HG03378 (cell line): ENCODE measurements around the gene CDH11.

ENCODE experiments used
- ATAC-seq: cut with Tn5 transposase; IDR thresholded peaks from one replicate; pipeline ENCODE4 v1.9.1; 2021; ENCODE audit warnings: mild to moderate bottlenecking, moderate library complexity; ENCODE audit not compliant: unreplicated experiment

The CDH11 gene

GRCh38 chr16:64925166-64925565 lies 196.7 kb downstream of the CDH11 start:
- no peak for ATAC-seq

GRCh38 chr16:64924086-64924485 lies 197.8 kb downstream of the CDH11 start:
- ATAC-seq: no peak

- ATAC-seq: no peak
Observed at GRCh38 chr16:64919929-64920607, 201.8 kb downstream of the CDH11 start.

GRCh38 chr16:64919141-64919540 lies 202.7 kb downstream of the CDH11 start:
- no peak for ATAC-seq

- no peak for ATAC-seq
Observed at GRCh38 chr16:64916051-64916450, 205.8 kb downstream of the CDH11 start.

GRCh38 chr16:64910356-64910755 lies 211.5 kb downstream of the CDH11 start:
- ATAC-seq: no peak

- ATAC-seq: no peak
Observed at GRCh38 chr16:64907844-64908243, 214.0 kb downstream of the CDH11 start.

- ATAC-seq: no peak
Observed at GRCh38 chr16:64903770-64904169, 218.1 kb downstream of the CDH11 start.

GRCh38 chr16:64900517-64900916 lies 221.3 kb downstream of the CDH11 start:
- ATAC-seq: no peak

- ATAC-seq: no peak
Observed at GRCh38 chr16:64900019-64900418, 221.8 kb downstream of the CDH11 start.

GRCh38 chr16:64898159-64898558 lies 223.7 kb downstream of the CDH11 start:
- ATAC-seq: no peak
